Metanephros (tissue), 2 donors: ENCODE results near the gene SLC2A3. TPM values are rescaled to one million over a fixed set of nuclear protein-coding genes. Genes with fewer than 3 reads are reported as not detected.

Source experiments
- small RNA-seq: library from RNA; depleted of rRNA; stranded (forward); fragments of <200 nt; gene quantifications from one replicate; pipeline ENCODE3, GENCODE V24; 2014; ENCODE audit warnings: low replicate concordance
- total RNA-seq: library from RNA; depleted of rRNA; stranded (reverse); fragments of >200 nt; gene quantifications from one replicate; pipeline ENCODE4 v1.2.3, GENCODE V29; 2014

The SLC2A3 gene
- 150 TPM for total RNA-seq

GRCh38 chr12:7935590-7936581 is at the start of gene SLC2A3:
Gene SLC2A3, minus strand, starts transcription at chr12:7936187. Its CDS starts 153 bp downstream, at chr12:7936034.

GRCh38 chr12:7872566-7873319 is 63.2 kb downstream of the SLC2A3 start, which contains the start of gene SLC2A14:
Gene SLC2A14, minus strand, starts transcription at chr12:7872915. Its CDS starts 3,035 bp downstream, at chr12:7869880.

Small RNAs within 50 kb of the gene (small RNA-seq; reads per million reads assigned to genes)
- not detected for gene RF00019

Other genes starting within 250 kb of the SLC2A3 start
- 0.64 TPM for gene GDF3, start 240.4 kb downstream of the SLC2A3 start, total RNA-seq
- not detected for gene DPPA3, start 224.8 kb downstream of the SLC2A3 start, total RNA-seq
- gene CLEC4C, start 188.8 kb downstream of the SLC2A3 start, total RNA-seq = 0.29 TPM
- gene NANOGNB, start 171.0 kb downstream of the SLC2A3 start, total RNA-seq = not detected
- 0.06 TPM for gene NANOG, start 146.8 kb downstream of the SLC2A3 start, total RNA-seq
- 0.64 TPM for gene SLC2A14, start 63.3 kb downstream of the SLC2A3 start, total RNA-seq
- 14.5 TPM for gene FOXJ2, start 96.5 kb upstream of the SLC2A3 start, total RNA-seq
- 5.8 TPM for gene C3AR1, start 130.2 kb upstream of the SLC2A3 start, total RNA-seq
- gene NECAP1, start 146.1 kb upstream of the SLC2A3 start, total RNA-seq = 49.3 TPM
- 1.6 TPM for gene CLEC4A, start 187.4 kb upstream of the SLC2A3 start, total RNA-seq
- not detected for gene ZNF705A, start 220.8 kb upstream of the SLC2A3 start, total RNA-seq